SK-N-MC (cell line): ENCODE measurements around the gene CRLF3.

Experiments used
- EZH2 ChIP-seq: fragments of 200-600 bp; sonication (generic); IDR thresholded peaks from one replicate; pipeline ENCODE4 v1.6.1; 2017; ENCODE audit warnings: antibody characterized with exemption
- POLR2AphosphoS5 ChIP-seq: IDR thresholded peaks from 2 replicates; pipeline ENCODE4 v1.6.1; 2012; ENCODE audit warnings: mild to moderate bottlenecking, low read depth, low read length, borderline replicate concordance

DNA sequence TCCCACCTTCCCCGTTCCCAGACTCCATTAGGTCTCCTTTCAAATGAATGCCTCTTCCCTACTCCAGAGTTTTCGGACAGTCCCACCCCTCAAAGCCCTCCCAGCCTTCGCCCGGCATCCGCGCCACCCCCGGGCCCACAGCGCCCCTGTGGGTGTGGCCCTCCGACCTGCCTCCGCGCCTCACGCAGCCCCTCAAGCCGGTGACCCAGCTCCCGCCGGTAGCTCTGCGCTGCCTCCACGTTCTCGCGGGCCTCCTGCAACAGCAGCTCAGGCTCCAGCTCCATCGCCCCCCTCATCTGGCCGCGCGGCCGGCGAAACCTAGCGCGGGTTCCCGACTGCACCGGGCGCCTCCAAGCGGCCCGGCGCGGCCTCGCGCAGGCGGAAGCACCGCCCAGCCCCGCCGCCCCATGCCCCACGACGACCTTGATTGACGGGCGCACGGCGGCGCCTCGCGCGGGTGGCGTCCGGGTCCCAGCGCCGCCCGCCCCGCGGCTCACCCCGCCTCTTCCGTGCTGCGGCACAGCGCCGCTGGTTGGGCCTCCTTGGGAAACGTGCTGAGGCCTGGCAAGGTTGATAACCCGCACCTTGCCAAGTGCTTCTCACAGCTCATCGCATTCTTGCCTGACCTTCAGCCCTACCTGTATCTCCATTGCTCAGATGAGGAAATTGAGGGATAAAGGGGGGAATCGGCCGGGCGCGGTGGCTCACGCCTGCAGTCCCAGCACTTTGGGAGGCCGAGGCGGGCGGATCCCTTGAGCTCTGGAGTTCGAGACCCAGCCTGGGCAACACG lies at the start of gene CRLF3:
- TF ChIP-seq POLR2AphosphoS5 (peak; percentile 82; the same call in 1 of the 2 replicates), EZH2 (no peak)
